WERI-Rb-1 (cell line): ENCODE results near the gene TRMT2A.

Experiments used
- DNase-seq: peaks from one replicate; pipeline ENCODE4 v3.0.0-alpha.2; 2020
- H3K27ac ChIP-seq: fragments of 250-450 bp; sonication (Bioruptor Pico); 2 replicates; pipeline ENCODE4 v1.5.1; 2020; ENCODE audit warnings: mild to moderate bottlenecking, moderate library complexity
- H3K27me3 ChIP-seq: fragments of 250-450 bp; sonication (Bioruptor Pico); 2 replicates; pipeline ENCODE4 v1.5.1; 2021; ENCODE audit warnings: mild to moderate bottlenecking, low read depth, moderate library complexity; ENCODE audit not compliant: insufficient read depth, severe bottlenecking
- H3K36me3 ChIP-seq: fragments of 250-450 bp; sonication (Bioruptor Pico); 2 replicates; pipeline ENCODE4 v1.5.1; 2020; ENCODE audit warnings: mild to moderate bottlenecking, moderate library complexity
- H3K4me3 ChIP-seq: 2 replicates; pipeline ENCODE4 v1.5.1; 2011; ENCODE audit warnings: low read depth, mild to moderate bottlenecking, control low read depth, low read length
- H3K9me3 ChIP-seq: fragments of 250-450 bp; sonication (Bioruptor Pico); 2 replicates; pipeline ENCODE4 v1.5.1; 2021; ENCODE audit warnings: mild to moderate bottlenecking, moderate library complexity; ENCODE audit not compliant: severe bottlenecking
- TF ChIP-seq, protein P1 (sequence below): IDR thresholded peaks from 2 replicates; pipeline ENCODE4 v1.5.1; 2011; ENCODE audit warnings: low read depth, mild to moderate bottlenecking, control low read depth, inconsistent platforms, low read length

TRMT2A gene, protein sequence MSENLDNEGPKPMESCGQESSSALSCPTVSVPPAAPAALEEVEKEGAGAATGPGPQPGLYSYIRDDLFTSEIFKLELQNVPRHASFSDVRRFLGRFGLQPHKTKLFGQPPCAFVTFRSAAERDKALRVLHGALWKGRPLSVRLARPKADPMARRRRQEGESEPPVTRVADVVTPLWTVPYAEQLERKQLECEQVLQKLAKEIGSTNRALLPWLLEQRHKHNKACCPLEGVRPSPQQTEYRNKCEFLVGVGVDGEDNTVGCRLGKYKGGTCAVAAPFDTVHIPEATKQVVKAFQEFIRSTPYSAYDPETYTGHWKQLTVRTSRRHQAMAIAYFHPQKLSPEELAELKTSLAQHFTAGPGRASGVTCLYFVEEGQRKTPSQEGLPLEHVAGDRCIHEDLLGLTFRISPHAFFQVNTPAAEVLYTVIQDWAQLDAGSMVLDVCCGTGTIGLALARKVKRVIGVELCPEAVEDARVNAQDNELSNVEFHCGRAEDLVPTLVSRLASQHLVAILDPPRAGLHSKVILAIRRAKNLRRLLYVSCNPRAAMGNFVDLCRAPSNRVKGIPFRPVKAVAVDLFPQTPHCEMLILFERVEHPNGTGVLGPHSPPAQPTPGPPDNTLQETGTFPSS

DNA sequence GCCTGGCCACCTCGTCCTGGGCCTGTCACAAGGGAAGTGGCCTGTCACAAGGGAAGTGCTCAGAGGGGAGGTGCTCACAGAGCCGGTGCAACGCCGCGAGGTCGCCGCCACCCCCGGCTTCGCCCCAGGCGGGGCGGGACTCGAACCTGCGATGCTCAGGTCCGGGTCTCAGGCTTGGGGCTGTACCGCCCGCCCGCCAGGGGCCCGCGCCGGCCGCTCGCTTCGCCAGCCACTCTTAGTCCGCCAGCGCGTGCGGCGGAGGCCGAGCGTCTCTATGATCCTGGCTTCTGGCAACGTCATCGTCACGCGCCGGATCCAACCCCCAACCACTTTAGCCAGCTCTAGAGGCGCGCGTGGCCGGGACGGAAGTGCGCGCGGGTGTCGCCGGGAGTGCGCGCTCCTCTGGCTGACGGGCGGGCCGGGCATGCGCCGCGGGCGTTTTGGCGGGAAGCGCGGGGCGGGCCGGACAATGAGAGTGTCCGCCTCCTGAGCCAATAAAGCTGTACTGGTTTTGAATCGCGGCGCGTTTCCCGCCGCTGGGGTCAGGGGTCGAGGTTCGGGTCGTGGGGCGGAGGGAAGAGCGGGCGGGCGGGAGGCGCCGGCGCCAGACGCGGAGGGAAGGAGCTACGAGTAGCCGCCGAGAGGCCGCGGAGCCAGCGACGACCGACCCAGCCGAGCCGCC is at the start of gene TRMT2A:
TRMT2A (minus strand) TSS at position 276 of the 682 bp plus-strand sequence. CDS start 320 bp downstream, outside the sequence.
- Histone ChIP-seq H3K36me3 (peaks cover 89% of the 10 kb centered on the region), H3K9me3 (no peaks in the 10 kb centered on the region), H3K27me3 (no peaks in the 10 kb centered on the region), H3K4me3 (peak within 1 kb of the TSS; percentile 98), H3K27ac (peak within 1 kb of the TSS; percentile 98)
- peak; percentile 97 for DNase-seq
- TF ChIP-seq, protein P1, sequence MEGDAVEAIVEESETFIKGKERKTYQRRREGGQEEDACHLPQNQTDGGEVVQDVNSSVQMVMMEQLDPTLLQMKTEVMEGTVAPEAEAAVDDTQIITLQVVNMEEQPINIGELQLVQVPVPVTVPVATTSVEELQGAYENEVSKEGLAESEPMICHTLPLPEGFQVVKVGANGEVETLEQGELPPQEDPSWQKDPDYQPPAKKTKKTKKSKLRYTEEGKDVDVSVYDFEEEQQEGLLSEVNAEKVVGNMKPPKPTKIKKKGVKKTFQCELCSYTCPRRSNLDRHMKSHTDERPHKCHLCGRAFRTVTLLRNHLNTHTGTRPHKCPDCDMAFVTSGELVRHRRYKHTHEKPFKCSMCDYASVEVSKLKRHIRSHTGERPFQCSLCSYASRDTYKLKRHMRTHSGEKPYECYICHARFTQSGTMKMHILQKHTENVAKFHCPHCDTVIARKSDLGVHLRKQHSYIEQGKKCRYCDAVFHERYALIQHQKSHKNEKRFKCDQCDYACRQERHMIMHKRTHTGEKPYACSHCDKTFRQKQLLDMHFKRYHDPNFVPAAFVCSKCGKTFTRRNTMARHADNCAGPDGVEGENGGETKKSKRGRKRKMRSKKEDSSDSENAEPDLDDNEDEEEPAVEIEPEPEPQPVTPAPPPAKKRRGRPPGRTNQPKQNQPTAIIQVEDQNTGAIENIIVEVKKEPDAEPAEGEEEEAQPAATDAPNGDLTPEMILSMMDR = no peak

DNA sequence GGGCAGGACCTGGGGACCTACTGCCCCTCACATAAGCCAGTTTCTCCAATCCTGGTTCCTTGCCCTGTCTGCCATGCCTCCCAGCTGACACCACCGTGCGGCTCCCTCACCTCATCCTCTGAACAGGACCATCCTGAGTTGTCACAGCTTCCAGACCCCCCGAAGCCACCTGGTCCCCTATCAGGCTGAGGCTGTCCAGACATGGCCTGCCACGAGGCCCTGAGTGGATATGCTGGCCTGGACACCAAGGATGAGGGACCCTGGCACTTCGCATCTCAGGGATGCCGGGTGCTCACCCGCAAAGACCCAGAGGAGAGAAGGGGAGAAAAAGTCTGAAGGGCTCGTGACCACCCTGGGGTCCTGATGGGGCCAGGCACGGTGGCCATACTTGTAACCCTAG is 49.7 kb upstream of the TRMT2A start:
- Histone ChIP-seq H3K36me3 (no peaks in the 10 kb centered on the region), H3K9me3 (no peaks in the 10 kb centered on the region), H3K27me3 (no peaks in the 10 kb centered on the region), H3K27ac (no peak overlapping the region), H3K4me3 (no peak overlapping the region)
- TF ChIP-seq, protein P1 = no peak
- no peak for DNase-seq

DNA sequence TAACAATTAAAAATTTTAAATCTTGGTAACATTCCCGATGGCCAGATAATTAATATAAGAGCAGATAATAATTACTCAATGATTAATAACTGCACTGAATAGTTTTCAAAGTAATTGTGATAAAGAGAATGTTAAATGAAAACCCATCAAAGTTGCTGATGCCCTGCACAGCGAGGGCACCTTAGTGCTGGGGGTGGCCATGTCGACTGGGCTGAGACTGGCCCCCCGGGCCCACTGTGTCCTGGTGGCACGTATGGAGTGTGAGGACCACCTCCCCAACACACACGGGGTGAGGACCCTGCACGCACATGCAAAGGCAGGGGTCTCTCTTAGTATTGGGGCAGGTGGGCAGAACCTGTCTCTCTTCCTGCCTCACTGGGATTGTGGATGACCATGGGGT is 48.9 kb upstream of the TRMT2A start:
- Histone ChIP-seq H3K27ac (no peak overlapping the region), H3K27me3 (no peaks in the 10 kb centered on the region), H3K36me3 (no peaks in the 10 kb centered on the region), H3K4me3 (no peak overlapping the region), H3K9me3 (no peaks in the 10 kb centered on the region)
- TF ChIP-seq, protein P1 = no peak
- DNase-seq = no peak

DNA sequence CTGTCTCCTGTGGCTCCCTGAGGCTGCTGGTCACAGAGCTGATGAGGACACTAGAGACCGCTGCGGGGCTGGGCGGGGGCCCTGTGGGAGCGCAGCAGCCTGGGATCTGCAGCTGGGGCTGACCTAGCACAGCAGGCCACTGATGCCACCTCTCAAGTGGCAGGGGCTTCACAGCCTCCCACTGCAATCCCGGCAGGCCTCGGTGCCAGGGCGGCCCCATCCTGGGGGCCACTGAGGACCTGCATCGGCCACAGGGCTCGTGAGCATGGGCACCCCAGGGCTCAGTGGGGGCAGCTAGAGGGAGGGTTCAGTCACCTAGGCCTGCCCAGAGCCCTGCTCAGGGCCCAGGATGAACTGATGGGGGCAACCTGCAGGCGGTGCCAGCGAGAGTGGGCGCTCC is 48.4 kb upstream of the TRMT2A start:
- Histone ChIP-seq H3K36me3 (no peaks in the 10 kb centered on the region), H3K4me3 (no peak overlapping the region), H3K9me3 (no peaks in the 10 kb centered on the region), H3K27ac (no peak overlapping the region), H3K27me3 (no peaks in the 10 kb centered on the region)
- no peak for DNase-seq
- TF ChIP-seq, protein P1 = no peak

DNA sequence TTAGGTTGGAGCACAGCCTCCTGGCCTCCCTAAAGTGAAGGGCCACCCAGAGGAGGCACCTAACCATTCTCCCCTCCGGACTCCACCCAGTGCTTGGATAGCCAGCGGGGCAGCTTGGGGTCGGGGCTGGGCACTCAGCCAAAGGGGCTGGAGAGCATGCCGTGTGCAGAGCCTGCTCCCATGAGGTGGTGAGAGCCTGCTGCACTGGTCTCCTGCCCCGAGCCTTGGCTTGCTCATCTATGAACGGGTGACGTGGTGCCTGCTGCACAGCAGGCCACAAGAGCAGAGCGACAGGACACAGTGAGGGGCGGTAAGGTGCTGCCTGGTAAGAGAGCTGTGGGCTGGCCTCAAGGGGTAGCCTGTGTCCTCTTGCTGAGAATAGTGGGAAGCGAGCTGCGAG is 47.8 kb upstream of the TRMT2A start:
- Histone ChIP-seq H3K27ac (no peak overlapping the region), H3K27me3 (no peaks in the 10 kb centered on the region), H3K36me3 (no peaks in the 10 kb centered on the region), H3K9me3 (no peaks in the 10 kb centered on the region), H3K4me3 (no peak overlapping the region)
- DNase-seq = no peak
- TF ChIP-seq, protein P1 = no peak
